HCT116 (cell line): Measurements from ENCODE around the gene OTOP3.

ENCODE experiments used
- CEBPB ChIP-seq: IDR thresholded peaks from 2 replicates; pipeline ENCODE4 v1.6.1; 2012; ENCODE audit warnings: low read depth
- EGR1 ChIP-seq: IDR thresholded peaks from 2 replicates; pipeline ENCODE4 v1.6.1; 2012; ENCODE audit warnings: low read depth
- EZH2 ChIP-seq: fragments of 200-600 bp; sonication (generic); IDR thresholded peaks from 2 replicates; pipeline ENCODE4 v1.6.1; 2017; ENCODE audit warnings: antibody characterized with exemption, mixed run types
- POLR2A ChIP-seq: IDR thresholded peaks from 2 replicates; pipeline ENCODE4 v1.7.0; 2011; ENCODE audit warnings: borderline replicate concordance; ENCODE audit not compliant: insufficient read depth, insufficient read length; ENCODE audit errors: extremely low read depth
- POLR2AphosphoS5 ChIP-seq: IDR thresholded peaks from 2 replicates; pipeline ENCODE4 v1.6.1; 2011; ENCODE audit warnings: mild to moderate bottlenecking, low read depth, low read length, moderate library complexity
- RAD21 ChIP-seq: IDR thresholded peaks from 2 replicates; pipeline ENCODE4 v1.6.1; 2012; ENCODE audit warnings: low read depth, mild to moderate bottlenecking
- ZNF274 ChIP-seq: fragments of 200-500 bp; sonication (Bioruptor generic); IDR thresholded peaks from 2 replicates; pipeline ENCODE4 v1.6.1; 2014; ENCODE audit warnings: mild to moderate bottlenecking, low read depth, low read length, inconsistent platforms
- TF ChIP-seq, protein P1 (sequence below), 3 experiments: fragments of 200-600 bp in 1 of 3; sonication (generic) in 1 of 3; IDR thresholded peaks in 2 of 3; conservative IDR thresholded peaks in 1 of 3; 2 replicates each; pipeline ENCODE4 v1.5.1; 2012 to 2017; ENCODE audit warnings: low read depth in 2 of 3, low read length in 2 of 3, antibody characterized with exemption in 1 of 3, borderline replicate concordance in 1 of 3, control low read depth in 1 of 3, mild to moderate bottlenecking in 1 of 3, mixed read lengths in 1 of 3, mixed run types in 1 of 3, moderate library complexity in 1 of 3; ENCODE audit not compliant: insufficient read depth in 1 of 3
- TF ChIP-seq, protein P2 (sequence below): IDR thresholded peaks from 2 replicates; pipeline ENCODE4 v1.6.1; 2012
- TF ChIP-seq, protein P3 (sequence below): IDR thresholded peaks from 2 replicates; pipeline ENCODE4 v1.6.1; 2012; ENCODE audit warnings: low read depth

DNA sequence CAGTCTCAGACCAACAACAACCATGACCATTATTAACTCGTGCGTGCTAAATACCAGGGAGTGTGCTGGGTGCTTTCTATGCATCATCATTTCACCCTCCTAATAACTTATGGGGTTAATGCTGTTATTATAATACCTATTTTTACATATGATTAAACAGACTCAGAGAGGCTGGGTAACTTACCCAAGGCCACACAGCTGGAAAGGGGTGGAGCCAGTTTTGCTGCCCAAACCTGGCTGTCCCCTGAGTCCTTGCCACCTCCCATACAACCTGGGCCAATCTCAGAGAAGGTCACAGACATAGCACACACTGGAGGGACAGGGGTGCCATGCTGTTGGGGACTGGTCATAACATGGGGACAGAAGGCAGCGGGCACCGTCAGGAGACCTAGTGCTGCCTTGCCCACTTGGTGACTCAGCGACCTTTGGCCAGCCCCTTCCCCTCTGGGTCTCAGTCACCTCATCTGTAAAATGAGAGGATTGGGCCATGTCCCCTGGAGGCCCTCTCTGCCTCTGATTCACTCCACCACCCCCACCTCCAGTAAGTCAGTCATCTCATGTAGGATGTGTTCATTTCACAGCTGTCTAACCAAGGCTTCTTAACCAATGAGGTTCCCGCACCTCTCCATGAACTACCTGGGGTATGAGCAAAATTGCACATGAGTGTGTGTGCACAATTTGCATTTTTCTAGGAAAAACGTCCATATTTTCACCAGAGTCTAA lies 30.9 kb upstream of the OTOP3 start:
- TF ChIP-seq, protein P1, sequence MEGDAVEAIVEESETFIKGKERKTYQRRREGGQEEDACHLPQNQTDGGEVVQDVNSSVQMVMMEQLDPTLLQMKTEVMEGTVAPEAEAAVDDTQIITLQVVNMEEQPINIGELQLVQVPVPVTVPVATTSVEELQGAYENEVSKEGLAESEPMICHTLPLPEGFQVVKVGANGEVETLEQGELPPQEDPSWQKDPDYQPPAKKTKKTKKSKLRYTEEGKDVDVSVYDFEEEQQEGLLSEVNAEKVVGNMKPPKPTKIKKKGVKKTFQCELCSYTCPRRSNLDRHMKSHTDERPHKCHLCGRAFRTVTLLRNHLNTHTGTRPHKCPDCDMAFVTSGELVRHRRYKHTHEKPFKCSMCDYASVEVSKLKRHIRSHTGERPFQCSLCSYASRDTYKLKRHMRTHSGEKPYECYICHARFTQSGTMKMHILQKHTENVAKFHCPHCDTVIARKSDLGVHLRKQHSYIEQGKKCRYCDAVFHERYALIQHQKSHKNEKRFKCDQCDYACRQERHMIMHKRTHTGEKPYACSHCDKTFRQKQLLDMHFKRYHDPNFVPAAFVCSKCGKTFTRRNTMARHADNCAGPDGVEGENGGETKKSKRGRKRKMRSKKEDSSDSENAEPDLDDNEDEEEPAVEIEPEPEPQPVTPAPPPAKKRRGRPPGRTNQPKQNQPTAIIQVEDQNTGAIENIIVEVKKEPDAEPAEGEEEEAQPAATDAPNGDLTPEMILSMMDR (IDR thresholded peaks at IDR 0.05 in 2 of 3, conservative IDR thresholded peaks at IDR 0.05 in 1 of 3; ENCODE audit: borderline replicate concordance in 1 of 3, insufficient read depth in 1 of 3, low read depth in 2 of 3, low read length in 2 of 3), result no peak
- TF ChIP-seq POLR2AphosphoS5 (no peak), RAD21 (no peak), POLR2A (no peak), ZNF274 (no peak), EZH2 (no peak), EGR1 (no peak), CEBPB (no peak)
- TF ChIP-seq, protein P2, sequence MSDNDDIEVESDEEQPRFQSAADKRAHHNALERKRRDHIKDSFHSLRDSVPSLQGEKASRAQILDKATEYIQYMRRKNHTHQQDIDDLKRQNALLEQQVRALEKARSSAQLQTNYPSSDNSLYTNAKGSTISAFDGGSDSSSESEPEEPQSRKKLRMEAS, result no peak
- TF ChIP-seq, protein P3, sequence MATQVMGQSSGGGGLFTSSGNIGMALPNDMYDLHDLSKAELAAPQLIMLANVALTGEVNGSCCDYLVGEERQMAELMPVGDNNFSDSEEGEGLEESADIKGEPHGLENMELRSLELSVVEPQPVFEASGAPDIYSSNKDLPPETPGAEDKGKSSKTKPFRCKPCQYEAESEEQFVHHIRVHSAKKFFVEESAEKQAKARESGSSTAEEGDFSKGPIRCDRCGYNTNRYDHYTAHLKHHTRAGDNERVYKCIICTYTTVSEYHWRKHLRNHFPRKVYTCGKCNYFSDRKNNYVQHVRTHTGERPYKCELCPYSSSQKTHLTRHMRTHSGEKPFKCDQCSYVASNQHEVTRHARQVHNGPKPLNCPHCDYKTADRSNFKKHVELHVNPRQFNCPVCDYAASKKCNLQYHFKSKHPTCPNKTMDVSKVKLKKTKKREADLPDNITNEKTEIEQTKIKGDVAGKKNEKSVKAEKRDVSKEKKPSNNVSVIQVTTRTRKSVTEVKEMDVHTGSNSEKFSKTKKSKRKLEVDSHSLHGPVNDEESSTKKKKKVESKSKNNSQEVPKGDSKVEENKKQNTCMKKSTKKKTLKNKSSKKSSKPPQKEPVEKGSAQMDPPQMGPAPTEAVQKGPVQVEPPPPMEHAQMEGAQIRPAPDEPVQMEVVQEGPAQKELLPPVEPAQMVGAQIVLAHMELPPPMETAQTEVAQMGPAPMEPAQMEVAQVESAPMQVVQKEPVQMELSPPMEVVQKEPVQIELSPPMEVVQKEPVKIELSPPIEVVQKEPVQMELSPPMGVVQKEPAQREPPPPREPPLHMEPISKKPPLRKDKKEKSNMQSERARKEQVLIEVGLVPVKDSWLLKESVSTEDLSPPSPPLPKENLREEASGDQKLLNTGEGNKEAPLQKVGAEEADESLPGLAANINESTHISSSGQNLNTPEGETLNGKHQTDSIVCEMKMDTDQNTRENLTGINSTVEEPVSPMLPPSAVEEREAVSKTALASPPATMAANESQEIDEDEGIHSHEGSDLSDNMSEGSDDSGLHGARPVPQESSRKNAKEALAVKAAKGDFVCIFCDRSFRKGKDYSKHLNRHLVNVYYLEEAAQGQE, result no peak
